Measurements from ENCODE around the gene MAGEA9B. TPM values are rescaled to one million over a fixed set of nuclear protein-coding genes. Genes with fewer than 3 reads are reported as not detected.

MAGEA9B gene
- total RNA-seq, 1 experiment from 2014 or later = 0.47 TPM

- TF ChIP-seq EGR1 (IDR thresholded peaks at IDR 0.05; ENCODE audit: low read depth) (no peak), SP1 (IDR thresholded peaks at IDR 0.05; ENCODE audit: low read depth) (no peak), ATF3 (IDR thresholded peaks at IDR 0.05) (no peak), ZNF274 (IDR thresholded peaks at IDR 0.05; ENCODE audit: low read depth, low read length) (no peak), ELF1 (IDR thresholded peaks at IDR 0.05; ENCODE audit: borderline replicate concordance, low read depth) (no peak), SRF (IDR thresholded peaks at IDR 0.05; ENCODE audit: low read depth) (no peak), YY1 (IDR thresholded peaks at IDR 0.05; ENCODE audit: extremely low read depth, insufficient replicate concordance, low read depth, low read length) (no peak), POLR2A (IDR thresholded peaks at IDR 0.05; ENCODE audit: borderline replicate concordance, extremely low read depth, insufficient read depth, insufficient read length) (no peak), EZH2phosphoT487 (IDR thresholded peaks at IDR 0.05; ENCODE audit: borderline replicate concordance) (no peak), CBX3 (IDR thresholded peaks at IDR 0.05; ENCODE audit: low read depth) (no peak)
Observed at GRCh38 chrX:149633511-149633910, 46.3 kb upstream of the MAGEA9B start (continued).

GRCh38 chrX:149631234-149632165, 44.2 kb upstream of the MAGEA9B start, which contains the start of gene TMEM185A:
Gene TMEM185A (minus strand): TSS chrX:149631792. CDS start chrX:149631580, 212 bp downstream.
- CTCF ChIA-PET = no interaction called here
- Histone ChIP-seq H4K20me1 (ENCODE audit: insufficient read depth) (no peaks in the 10 kb centered on the region), H3K36me3 (ENCODE audit: control insufficient read depth in 1 of 2, insufficient read depth in 2 of 2, low read length in 2 of 2) (no peaks in the 10 kb centered on the region; a peak in 1 of 4 replicates), H2AFZ (ENCODE audit: low read depth, low read length, poor library complexity, severe bottlenecking) (no peak within 1 kb of the TSS), H3K9ac (ENCODE audit: low read length) (peak within 1 kb of the TSS; percentile 61), H3K9me3 (ENCODE audit: control insufficient read depth in 1 of 2, insufficient read depth in 1 of 2, low read depth in 1 of 2, low read length in 2 of 2) (no peaks in the 10 kb centered on the region), H3K4me3 (replicated peaks in 1 of 2; ENCODE audit: low read depth in 1 of 2, low read length in 2 of 2) (peak within 1 kb of the TSS; percentile 60 to 67), H3K9me2 (ENCODE audit: insufficient read depth) (no peaks in the 10 kb centered on the region), H3K4me1 (ENCODE audit: control insufficient read depth in 1 of 2, insufficient read depth in 2 of 2, low read length in 2 of 2) (peaks cover 2 to 14% of the 10 kb centered on the region in 2 experiments; a peak in 2 of 4 replicates), H3K27me3 (ENCODE audit: insufficient read depth, low read length) (no peaks in the 10 kb centered on the region), H3K4me2 (ENCODE audit: low read length) (peak within 1 kb of the TSS; percentile 76), H3K79me2 (ENCODE audit: insufficient read depth, low read length) (peaks cover 16% of the 10 kb centered on the region), H3K27ac (ENCODE audit: low read depth, low read length) (peak within 1 kb of the TSS; percentile 48; the same call in 1 of the 2 replicates)
- peak; percentile 86 for ATAC-seq
- POLR2A ChIA-PET = no interaction called here
- RAD21 ChIA-PET (ENCODE audit: low non-redundant PET in 1 of 2, low total read pairs in 2 of 2, uncharacterized antibody in 2 of 2, unreplicated experiment in 2 of 2) = no interaction called here
- no TSS peak for BruUV-seq (replicated peaks)
- intact Hi-C loops (cut with micrococcal nuclease) = no loop called here
- DNase-seq (ENCODE audit: low read depth, low spot score) = peak; percentile 33
- TF ChIP-seq ZBTB33 (IDR thresholded peaks at IDR 0.05; ENCODE audit: extremely low read depth, insufficient replicate concordance, low read length) (no peak), ELF1 (IDR thresholded peaks at IDR 0.05; ENCODE audit: borderline replicate concordance, low read depth) (no peak), ATF3 (IDR thresholded peaks at IDR 0.05) (no peak), EZH2 (IDR thresholded peaks at IDR 0.05) (no peak), REST (IDR thresholded peaks at IDR 0.05; ENCODE audit: low read depth) (no peak), YY1 (IDR thresholded peaks at IDR 0.05; ENCODE audit: extremely low read depth, insufficient replicate concordance, low read depth, low read length) (no peak), CBX3 (IDR thresholded peaks at IDR 0.05; ENCODE audit: low read depth) (no peak), SRF (IDR thresholded peaks at IDR 0.05; ENCODE audit: low read depth) (no peak), MAX (IDR thresholded peaks at IDR 0.05) (no peak; the same call in 1 of the 2 replicates), SP1 (IDR thresholded peaks at IDR 0.05; ENCODE audit: low read depth) (no peak), POLR2AphosphoS5 (IDR thresholded peaks at IDR 0.05; ENCODE audit: low read depth, low read length) (peak; percentile 57), POLR2A (IDR thresholded peaks at IDR 0.05; ENCODE audit: borderline replicate concordance, extremely low read depth, insufficient read depth, insufficient read length) (no peak), SIN3A (IDR thresholded peaks at IDR 0.05; ENCODE audit: low read depth) (peak; percentile 48; the same call in 1 of the 2 replicates)

Data from HCT116 (cell line).